Raji (cell line): Measurements from ENCODE around the gene RABGAP1.

Source experiments
- POLR2A ChIP-seq: IDR thresholded peaks from 2 replicates; pipeline ENCODE4 v1.6.1; 2011; ENCODE audit warnings: low read depth, low read length, control low read depth; ENCODE audit not compliant: insufficient read depth

RABGAP1 gene

DNA sequence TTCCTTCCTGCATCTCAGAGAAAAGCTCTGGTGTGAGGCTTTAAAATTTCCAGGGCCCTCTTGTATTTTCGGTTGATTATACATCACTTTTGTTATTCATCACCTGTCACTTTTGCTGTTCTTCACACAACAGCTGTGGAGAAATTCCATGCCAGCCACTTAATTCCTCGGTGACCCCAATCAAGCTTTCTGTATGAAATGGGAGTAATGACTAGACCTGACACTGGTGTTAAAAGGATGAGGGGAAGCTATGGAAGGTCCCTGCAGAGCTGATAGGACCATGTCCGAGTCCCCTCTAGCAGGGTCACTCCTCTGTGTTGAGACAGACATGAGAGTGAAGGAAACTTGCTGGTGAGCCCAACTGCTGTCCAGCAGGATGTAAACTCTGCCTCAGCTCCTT is 152.3 kb downstream of the RABGAP1 start:
- no peak for TF ChIP-seq POLR2A

DNA sequence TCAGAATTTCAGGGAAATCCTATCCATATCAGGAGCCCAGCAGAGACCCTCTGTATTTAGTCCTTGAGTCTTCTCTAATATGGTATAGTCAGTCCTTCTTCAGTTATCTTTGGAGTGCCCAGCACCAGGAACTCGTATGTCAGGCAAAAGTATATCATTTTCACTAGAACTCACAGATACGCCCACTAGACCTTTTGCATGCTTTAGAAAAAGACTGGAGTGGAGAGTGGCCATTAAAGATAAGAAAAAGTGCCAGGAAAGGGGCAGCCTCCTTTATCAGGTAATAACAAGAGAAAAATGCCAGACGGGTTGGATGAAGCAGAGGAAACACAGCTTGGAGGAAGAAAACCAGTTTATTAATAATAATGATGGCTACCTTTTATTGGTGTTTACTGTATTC is 156.2 kb downstream of the RABGAP1 start:
- no peak for TF ChIP-seq POLR2A

DNA sequence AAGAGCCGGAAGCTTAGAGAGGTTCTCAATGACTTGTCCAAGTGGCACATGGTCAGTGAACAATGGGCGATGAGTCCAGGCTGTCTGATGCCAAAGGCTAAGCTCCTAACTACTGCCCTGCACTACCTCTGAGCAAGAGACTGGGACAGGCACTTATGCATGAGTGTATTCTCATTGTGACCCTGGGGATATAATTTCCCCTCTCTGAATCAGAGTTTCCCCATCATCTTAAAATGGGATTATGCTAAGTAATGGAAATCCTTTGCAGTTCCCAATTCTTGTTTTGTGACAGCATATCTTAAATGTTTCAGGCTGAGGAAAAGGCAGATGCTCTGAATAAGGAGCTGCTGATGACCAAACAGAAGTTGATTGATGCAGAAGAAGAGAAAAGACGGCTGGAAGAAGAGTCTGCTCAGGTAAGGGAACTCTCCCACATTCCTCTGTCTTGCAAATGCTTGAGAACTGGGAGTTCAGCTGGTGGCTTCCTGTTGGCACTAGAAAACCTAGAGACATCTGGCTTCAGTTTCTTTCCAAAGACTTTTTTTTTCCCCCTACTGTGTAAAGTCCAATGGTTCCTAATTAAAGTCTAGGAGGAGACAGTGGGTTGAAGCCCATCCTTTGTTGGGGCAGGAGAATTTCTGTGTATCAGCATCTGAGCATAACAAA is 156.7 kb downstream of the RABGAP1 start:
- no peak for TF ChIP-seq POLR2A

DNA sequence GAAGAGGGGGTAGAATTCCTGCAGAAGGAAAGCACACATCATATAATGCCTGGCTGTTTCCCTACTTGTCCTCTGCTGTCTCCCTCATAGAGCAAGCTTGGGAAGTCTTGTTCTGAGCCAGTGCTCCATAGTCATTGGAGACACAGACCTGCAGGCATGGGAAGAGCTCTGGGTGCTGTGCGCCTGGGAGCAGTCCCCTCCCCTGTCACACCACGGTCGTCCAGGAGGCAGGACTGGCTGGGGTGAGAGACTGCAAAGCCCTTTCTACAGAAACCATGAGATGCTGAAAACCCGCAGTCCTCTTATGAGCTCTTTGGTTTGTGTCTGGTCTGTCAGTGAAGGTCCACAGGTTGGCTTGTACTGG is 157.3 kb downstream of the RABGAP1 start:
- TF ChIP-seq POLR2A, result no peak

DNA sequence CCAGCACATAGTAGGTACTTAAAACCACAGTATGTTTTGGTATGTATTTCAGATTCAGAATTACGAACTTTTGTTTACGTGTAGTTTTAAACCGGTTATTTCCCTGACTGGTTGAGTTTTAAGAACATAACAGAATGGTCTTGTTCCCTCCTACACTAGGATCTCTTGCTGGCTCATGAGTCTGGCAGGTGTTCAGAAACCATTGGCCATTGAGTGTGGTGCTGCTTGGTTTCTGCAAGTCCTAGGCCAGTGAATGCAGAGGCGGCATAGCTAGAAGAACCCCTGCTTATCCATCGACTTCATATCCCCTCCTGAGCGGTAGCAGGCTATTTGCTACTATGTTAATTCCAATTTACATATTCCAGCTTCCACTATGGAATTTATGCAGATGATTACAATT is 158.2 kb downstream of the RABGAP1 start:
- TF ChIP-seq POLR2A, result no peak

DNA sequence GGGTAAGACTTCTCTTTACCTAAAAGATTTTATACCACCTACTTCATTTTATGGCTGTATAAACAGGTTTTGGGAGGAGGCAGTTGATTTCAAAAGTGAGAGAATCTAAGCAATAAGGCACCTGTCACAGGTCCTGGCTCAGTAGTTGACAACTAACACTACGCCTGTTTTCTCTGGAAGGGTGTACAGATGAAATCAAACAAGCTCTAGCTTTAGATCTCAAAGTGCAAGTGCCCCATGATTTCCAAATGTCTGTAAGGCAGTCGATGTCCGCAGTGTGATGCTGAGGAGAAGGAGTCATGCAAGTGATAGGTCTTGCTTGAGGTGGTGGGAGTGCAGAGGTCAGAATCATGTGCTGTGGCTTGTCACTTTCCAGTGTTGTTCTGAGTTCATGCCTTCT is 158.7 kb downstream of the RABGAP1 start:
- no peak for TF ChIP-seq POLR2A

DNA sequence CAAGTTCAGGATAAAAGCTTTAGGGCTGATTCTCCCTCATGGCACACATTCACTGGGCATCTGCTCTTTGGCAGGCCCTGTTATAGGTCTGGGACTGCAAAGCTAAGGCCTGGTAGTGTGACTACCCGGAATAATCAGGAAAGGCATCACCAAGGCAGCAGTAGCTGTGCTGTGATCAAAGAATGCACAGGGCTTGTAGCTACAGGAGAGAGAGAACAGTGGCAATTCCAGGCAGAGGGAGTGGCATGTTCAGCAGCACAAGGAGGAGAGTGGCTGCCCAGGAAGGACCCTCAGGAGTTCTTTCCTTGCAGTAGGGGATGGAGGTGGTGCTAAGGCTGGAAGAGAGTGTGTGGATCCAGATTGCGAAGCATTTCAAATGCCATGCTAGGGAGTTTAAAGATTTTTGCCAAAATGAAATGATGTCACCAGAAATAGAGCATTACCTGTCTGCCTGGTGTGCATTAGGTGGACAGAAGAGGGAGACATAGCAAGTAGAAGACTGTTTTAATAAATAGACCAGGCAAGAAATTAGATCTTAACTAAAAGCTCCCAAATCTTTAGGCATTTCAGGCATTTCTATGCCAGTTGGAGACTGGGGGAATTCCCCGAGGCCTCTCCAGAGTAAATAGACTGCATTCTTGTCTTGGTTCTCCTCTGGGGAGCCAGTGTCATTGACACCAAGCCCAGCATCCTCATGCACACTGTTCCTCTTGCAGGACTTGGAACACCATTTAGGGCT is 161.7 kb downstream of the RABGAP1 start:
- no peak for TF ChIP-seq POLR2A

DNA sequence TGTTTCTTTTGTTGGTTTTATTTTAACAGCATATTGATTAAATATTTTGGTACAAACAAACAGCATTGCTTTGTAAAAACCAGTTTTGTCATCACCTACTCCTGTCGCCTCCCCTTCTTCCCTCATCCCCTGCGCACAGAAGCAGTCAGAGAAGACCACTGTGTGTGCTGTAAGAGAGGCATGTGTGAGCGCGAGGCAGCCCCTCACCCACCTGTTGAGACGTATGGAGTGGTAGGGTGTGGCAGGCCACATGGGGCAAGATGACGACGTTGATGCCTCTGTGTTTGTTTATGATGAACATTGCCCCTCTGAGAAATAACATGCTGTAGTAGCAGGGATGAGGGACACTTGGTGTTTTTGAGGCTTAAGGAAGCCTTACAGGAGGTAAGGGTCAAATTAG is 164.0 kb downstream of the RABGAP1 start:
- TF ChIP-seq POLR2A, result no peak

DNA sequence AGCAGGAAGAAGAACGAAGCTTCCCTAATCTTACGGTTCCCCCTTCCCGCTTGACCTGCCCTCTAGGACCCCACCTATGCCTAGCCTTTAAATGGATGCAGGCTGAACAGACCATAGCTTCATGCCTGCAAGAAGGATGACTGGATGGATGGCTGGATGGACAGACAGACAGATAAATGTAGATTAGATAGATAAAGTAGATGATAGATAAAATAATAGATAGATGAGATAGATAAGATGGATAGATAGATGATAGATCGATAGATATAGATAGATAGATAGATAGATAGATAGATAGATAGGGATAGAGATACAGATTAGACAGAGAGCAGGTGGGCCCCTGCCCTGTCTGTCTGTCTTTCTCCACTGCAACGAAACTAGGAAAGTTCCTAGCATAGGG is 164.7 kb downstream of the RABGAP1 start:
- TF ChIP-seq POLR2A, result no peak

DNA sequence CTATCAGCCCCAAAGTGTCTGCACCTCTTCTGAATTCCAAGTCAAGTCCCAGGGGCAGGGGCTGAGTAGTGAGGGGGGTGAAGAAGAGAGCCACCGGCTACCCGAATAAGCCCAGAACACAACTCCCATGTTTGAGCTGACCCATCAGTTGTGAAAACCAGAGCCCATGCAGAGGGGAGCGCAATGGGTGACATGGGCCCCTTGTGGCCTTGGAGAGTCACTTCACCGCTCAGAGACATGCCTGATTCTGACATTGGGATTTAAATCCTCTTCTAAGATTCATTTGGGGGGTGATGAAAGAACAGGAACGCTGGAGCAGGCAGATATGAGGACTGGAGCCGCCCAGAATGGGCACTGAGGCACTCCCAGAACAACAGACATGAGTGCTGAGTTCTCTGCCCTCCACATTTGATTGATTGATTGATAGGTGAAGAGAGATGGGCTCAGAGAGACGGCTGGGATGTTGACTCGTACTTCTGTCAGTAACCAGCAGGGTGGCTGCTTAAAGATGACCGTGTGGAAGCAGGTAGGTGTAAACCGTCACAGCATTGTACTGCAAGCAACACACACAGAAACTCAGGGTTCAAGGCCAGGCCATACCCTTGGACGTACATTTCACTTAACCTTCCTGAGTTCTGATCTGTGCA is 166.9 kb downstream of the RABGAP1 start:
- TF ChIP-seq POLR2A, result no peak

DNA sequence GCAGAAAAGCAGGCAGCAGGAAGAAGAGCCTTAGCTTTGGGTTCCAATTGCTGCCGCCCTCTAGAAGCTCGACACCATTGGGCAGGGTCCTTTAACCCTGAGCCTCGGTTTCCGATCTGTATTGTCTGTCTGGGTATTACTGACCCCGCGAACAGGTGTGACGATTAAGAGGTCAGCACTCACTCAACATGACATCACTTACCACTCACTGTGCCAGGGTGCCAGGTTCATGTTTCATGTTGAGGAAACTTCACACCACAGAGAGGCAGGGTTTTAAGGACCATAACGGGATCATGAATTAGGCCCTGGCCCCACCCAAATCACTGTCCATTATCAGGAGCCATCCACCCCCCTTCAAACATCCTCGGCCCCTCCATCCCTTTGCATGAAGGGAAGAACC is 168.2 kb downstream of the RABGAP1 start:
- no peak for TF ChIP-seq POLR2A

DNA sequence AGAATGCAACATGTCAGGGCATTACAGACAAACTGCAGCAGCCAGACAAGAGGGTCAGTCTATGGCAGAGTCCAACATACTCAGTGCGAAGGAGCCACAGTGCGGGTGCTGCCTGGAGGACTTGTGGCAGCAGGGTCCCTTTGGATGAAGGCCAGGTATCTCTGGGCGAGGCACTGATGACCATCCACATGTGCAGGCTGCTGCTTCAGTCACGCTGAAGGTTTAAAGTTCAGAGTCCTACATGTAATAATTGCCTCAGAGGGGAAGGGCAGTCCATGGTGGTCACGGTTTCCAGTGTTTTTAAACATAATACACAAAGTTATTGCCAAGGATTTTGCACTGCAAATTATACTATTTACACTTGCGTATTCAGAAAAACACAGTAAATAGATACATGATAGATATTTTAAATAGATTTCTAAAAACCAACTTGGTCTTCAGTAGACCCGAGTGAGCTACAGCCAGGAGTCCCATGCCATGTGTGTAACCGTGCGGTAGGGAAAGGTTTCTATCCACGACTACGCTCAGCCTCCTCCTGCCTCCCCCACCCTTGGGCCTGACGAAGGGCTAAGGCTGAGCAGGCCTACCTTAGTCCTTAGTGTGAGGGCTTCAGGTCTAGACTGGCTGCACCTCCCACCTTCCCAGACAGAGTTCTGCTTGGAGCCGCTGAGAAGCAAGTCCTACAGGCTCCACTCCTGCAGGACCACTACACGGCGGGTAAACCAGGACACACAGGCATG is 168.9 kb downstream of the RABGAP1 start:
- no peak for TF ChIP-seq POLR2A

DNA sequence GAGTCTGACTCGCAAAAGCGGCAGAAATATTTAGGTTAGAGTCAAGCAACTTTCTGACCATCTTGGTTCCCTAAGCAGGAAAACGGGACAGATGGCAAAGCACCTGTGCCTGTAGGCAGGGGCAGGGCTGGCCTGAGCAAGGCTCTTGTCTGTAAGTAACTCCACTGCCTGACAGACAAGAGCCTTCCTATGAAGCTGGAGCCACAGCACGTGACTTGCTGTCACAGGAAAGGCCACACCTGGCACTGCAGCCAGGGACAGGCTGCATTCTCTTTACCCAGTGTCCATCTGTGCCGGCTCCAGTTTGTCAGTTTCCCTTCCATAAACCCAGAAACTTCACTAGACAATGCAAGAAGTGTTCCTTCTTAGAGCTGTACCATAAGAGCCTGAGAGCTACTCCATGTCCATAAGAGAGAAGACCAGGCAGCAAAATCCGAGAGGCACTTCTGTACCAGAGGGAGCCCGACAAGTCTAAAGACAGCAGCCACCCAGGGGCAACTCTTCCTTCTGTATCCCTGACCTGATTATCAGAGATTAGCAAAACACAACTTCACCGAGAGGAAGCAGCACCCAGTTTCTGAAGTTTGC is 170.7 kb downstream of the RABGAP1 start:
- TF ChIP-seq POLR2A, result no peak

DNA sequence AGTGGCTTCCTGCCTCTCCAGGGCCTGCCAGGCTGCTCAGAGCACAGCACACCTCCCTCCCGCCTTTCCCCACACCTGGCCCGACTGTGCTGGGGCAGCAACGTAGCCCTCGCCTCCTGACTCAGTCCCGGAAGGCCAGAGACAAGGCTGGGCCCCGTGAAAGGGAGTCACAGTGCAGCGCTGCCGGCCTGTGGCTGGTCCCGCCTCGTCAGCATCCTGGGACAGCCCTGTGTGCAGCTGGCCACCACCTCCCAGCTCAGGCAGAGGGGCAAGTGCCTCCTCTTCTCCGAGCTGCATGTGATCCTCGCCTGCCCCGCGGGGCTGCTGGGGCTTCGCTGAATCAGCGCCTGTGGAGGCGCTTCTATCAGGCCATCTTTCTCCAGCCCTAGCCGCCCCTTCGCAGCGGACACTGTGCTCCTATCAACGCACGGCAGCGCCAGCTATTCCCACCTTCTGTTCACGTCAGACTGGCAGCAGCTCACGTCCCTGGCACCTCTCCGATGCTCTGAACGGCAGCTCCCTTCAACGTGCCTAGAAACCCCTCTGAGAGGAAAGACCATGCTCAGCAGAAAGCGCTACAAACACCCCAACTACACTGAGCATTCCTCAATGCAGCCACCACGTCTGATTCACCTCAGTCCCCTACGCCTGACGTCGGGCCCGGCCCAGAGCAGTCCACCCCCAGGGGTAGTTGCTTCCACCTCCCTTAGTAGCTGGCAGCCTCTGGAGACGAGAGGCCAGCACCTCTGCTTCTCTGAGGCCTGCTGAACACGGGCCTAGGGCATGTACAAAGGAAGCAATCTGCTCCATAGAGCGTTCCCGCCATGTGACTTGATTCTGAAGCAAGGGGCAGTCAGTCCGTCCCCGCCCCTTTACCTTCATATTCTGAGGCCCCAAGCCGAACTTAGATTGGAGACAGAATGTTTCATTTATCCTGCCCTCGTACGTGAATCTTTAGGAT is 171.5 kb downstream of the RABGAP1 start:
- TF ChIP-seq POLR2A, result no peak
